ENCODE results near the gene TC2N. TPM values are rescaled to one million over a fixed set of nuclear protein-coding genes. Genes with fewer than 3 reads are reported as not detected.

TC2N gene
- total and polyA plus RNA-seq, 2 of the 4 experiments (the other 2 are of a cell fraction), result 0.03 to 0.18 TPM

DNA sequence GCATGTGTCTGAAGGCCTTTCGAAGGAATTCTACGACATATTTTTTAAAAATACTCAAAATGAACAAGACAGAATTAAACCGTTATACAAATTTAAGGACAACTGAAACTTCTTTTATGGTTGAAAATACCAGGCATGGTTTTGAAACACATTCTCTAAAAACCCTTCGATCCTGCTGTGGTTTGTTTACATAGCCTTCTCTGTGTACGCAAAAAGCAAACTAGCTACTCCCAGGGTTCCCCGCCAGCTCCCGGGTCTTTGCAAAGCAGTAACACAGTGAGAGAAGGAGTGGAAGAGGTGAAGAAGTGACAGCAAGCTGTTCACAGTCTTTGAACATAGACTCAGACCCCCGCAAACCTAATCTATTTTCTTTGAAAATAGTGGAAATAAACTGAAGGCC is 2.2 kb upstream of the TC2N start:
- in situ Hi-C loops (cut with MboI; ENCODE audit: low sequenced_read_pairs), result no loop called here
- no peak overlapping the region for H3K4ac ChIP-seq (ENCODE audit: low read depth, low read length)
- no peak overlapping the region for H2BK120ac ChIP-seq (ENCODE audit: low read depth, low read length)
- dilution Hi-C loops (cut with HindIII; ENCODE audit: low sequenced_read_pairs, unreplicated experiment), result no loop called here
- H3K9ac ChIP-seq (ENCODE audit: low read depth, low read length), result no peak overlapping the region
- H4K8ac ChIP-seq (ENCODE audit: low read depth in 2 of 2, low read length in 2 of 2), result no peak overlapping the region
- H3K56ac ChIP-seq (ENCODE audit: extremely low read depth, insufficient read depth, low read length), result no peak overlapping the region
- ChIA-PET POLR2A (ENCODE audit: unreplicated experiment) (no interaction called here), CTCF (interaction anchor here (0.6 kb wide), 1 partner anchor 845 kb away, joined by 5 read pairs; no protein-coding TSS in a partner anchor)
- ATAC-seq (ENCODE audit: low read depth) (peak; percentile 54), DNase-seq (peak; percentile 47)
- no peak overlapping the region for H4K5ac ChIP-seq (ENCODE audit: low read depth, low read length)
- TF ChIP-seq BHLHE40 (IDR thresholded peaks at IDR 0.05; ENCODE audit: low read depth, low read length) (no peak), NFE2L2 (IDR thresholded peaks at IDR 0.05; ENCODE audit: low read depth, low read length) (no peak)
- no peak overlapping the region for H3K4me3 ChIP-seq (ENCODE audit: insufficient read depth, low read depth, low read length)
- no peak overlapping the region for H2BK15ac ChIP-seq (ENCODE audit: low read depth, low read length)
- no peak overlapping the region for H3K27ac ChIP-seq (ENCODE audit: insufficient read depth, low read length)
- H3K9me1 ChIP-seq (ENCODE audit: insufficient read depth, low read length), result peaks cover 21% of the 10 kb centered on the region; the same call in 1 of the 2 replicates
- no peak overlapping the region for H2BK20ac ChIP-seq (ENCODE audit: low read depth, low read length)
- BruUV-seq (replicated peaks), result TSS peak; percentile 97
- no peak overlapping the region for H2BK5ac ChIP-seq (ENCODE audit: low read depth, low read length, poor library complexity, severe bottlenecking)
- no peaks in the 10 kb centered on the region for H4K20me1 ChIP-seq (ENCODE audit: insufficient read depth, low read length)
- H3K9me3 ChIP-seq (ENCODE audit: control insufficient read depth, insufficient read depth, low read length), result no peaks in the 10 kb centered on the region
- H3K79me1 ChIP-seq (ENCODE audit: low read depth in 1 of 2, low read length in 2 of 2), result no peaks in the 10 kb centered on the region; a peak in 1 of 4 replicates
- H3K4me1 ChIP-seq (ENCODE audit: control insufficient read depth, insufficient read depth, low read length), result peaks cover 19% of the 10 kb centered on the region
- no peak overlapping the region for H2AK9ac ChIP-seq (replicated peaks; ENCODE audit: low read depth, low read length, poor library complexity)
- H3K18ac ChIP-seq (ENCODE audit: low read depth, low read length), result no peak overlapping the region
- H2AK5ac ChIP-seq (ENCODE audit: low read depth, low read length), result no peak overlapping the region
- no peak overlapping the region for H3K4me2 ChIP-seq (ENCODE audit: low read depth, low read length)
- no CpG with 5 or more reads among the region's 8 CpGs for WGBS, 2 experiments (ENCODE audit: extremely low coverage in 2 of 2, insufficient read length in 1 of 2)
- H4K91ac ChIP-seq (ENCODE audit: insufficient read depth, low read depth, low read length), result no peak overlapping the region
- no peak overlapping the region for H3K14ac ChIP-seq (replicated peaks; ENCODE audit: low read depth, low read length)
- no peaks in the 10 kb centered on the region for H3K27me3 ChIP-seq (ENCODE audit: control insufficient read depth, insufficient read depth, low read length)
- H3K23ac ChIP-seq (ENCODE audit: low read depth, low read length), result no peak overlapping the region
- H2AFZ ChIP-seq (replicated peaks; ENCODE audit: low read length, poor library complexity), result no peak overlapping the region
- H3K36me3 ChIP-seq (ENCODE audit: control insufficient read depth, insufficient read depth, low read length), result peaks cover 28% of the 10 kb centered on the region
- intact Hi-C loops (cut with micrococcal nuclease), result no loop called here
